ENCODE data around the gene CPOX.

- no peak for TF ChIP-seq GATA3 (IDR thresholded peaks at IDR 0.05; ENCODE audit: low read depth, low read length)
- TF ChIP-seq GATA2 (IDR thresholded peaks at IDR 0.05; ENCODE audit: low read depth, low read length) = no peak
These were observed 5.1 kb upstream of the CPOX start for GRCh38 chr3:98598492-98598891.

All from SH-SY5Y (cell line).